A549 (cell line): ENCODE results near the gene EPHB1.

Experiments used
- CBX2 ChIP-seq: fragments of 200-600 bp; sonication (generic); IDR thresholded peaks from 2 replicates; pipeline ENCODE4 v1.6.1; 2016; ENCODE audit warnings: low read depth, mild to moderate bottlenecking, borderline replicate concordance
- CEBPB ChIP-seq, 2 experiments: fragments of >200 bp in 1 of 2; sonication (Bioruptor Twin) in 1 of 2; formaldehyde crosslinking in 1 of 2; IDR thresholded peaks; 2 replicates each; pipeline ENCODE4 v1.6.1; 2012 to 2016
- CHD4 ChIP-seq: fragments of 200-600 bp; sonication (generic); IDR thresholded peaks from 2 replicates; pipeline ENCODE4 v1.6.1; 2016; ENCODE audit warnings: antibody characterized with exemption, mild to moderate bottlenecking, borderline replicate concordance
- CTCF ChIP-seq: fragments of >200 bp; sonication (Bioruptor Twin); formaldehyde crosslinking; IDR thresholded peaks from 3 replicates; pipeline ENCODE4 v1.5.1; 2016
- EP300 ChIP-seq, 2 experiments: fragments of >200 bp; sonication (Bioruptor Twin); formaldehyde crosslinking; IDR thresholded peaks; 2 replicates in 1 of 2; 3 replicates in 1 of 2; pipeline ENCODE4 v1.6.1; 2016 to 2017
- KDM5A ChIP-seq: fragments of 200-600 bp; sonication (generic); IDR thresholded peaks from 2 replicates; pipeline ENCODE4 v1.6.1; 2016; ENCODE audit warnings: antibody characterized with exemption, mild to moderate bottlenecking
- MAZ ChIP-seq: fragments of 150-350 bp; IDR thresholded peaks from 2 replicates; pipeline ENCODE4 v1.6.1; 2014; ENCODE audit warnings: antibody characterized with exemption, low read depth, low read length, borderline replicate concordance
- PHF8 ChIP-seq: fragments of 200-600 bp; sonication (generic); IDR thresholded peaks from 2 replicates; pipeline ENCODE4 v1.6.1; 2016; ENCODE audit warnings: low read depth, mild to moderate bottlenecking, antibody characterized with exemption, moderate library complexity, borderline replicate concordance
- POLR2A ChIP-seq: IDR thresholded peaks from 2 replicates; pipeline ENCODE4 v1.6.1; 2012; ENCODE audit warnings: mild to moderate bottlenecking, low read length
- ZNF302 ChIP-seq: fragments of 250-450 bp; sonication (Bioruptor Pico); IDR thresholded peaks from 2 replicates; pipeline ENCODE4 v1.9.0; 2021; ENCODE audit warnings: inconsistent platforms, mild to moderate bottlenecking, moderate library complexity
- TF ChIP-seq, protein P1 (sequence below): IDR thresholded peaks from 2 replicates; pipeline ENCODE4 v1.6.1; 2012

DNA sequence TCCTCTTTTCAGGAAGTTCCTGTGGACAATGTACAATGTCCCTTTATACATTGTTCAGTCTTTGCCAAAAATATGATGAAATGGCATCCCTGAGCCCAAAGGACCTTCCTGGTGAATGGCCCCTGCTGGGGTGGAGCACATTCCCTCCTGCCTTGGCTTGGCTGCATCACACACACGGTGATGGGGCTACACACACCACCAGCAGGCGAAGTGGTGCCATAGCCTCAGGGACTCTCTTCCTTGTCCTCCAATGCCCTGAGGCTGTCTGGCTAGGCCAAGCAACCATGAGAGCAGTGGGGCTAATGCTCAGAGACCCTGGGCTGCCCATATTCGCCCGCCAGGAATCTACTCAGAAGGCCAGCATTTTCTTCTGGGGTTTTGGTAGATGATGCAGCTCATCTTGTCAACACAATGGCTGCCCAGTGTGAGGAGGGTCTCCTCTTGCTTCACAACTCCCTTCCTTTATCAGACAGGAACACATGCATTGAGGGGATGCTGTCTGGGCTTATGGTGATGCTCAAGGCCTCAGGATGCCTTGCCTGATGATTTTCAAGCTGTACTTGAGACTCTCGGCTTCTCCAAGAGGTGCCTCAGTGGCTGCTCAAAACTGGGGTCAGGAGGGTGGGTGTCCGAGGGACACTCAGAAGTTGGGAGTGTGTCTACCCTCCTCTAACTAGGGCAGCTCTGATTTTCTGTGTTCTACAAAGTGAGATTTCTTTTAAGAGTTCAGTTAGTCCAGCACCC, 40.9 kb upstream of the EPHB1 start:
- TF ChIP-seq CTCF, result no peak
- no peak for TF ChIP-seq MAZ
- no peak for TF ChIP-seq POLR2A
- TF ChIP-seq PHF8, result no peak
- no peak for TF ChIP-seq CHD4
- TF ChIP-seq, protein P1, sequence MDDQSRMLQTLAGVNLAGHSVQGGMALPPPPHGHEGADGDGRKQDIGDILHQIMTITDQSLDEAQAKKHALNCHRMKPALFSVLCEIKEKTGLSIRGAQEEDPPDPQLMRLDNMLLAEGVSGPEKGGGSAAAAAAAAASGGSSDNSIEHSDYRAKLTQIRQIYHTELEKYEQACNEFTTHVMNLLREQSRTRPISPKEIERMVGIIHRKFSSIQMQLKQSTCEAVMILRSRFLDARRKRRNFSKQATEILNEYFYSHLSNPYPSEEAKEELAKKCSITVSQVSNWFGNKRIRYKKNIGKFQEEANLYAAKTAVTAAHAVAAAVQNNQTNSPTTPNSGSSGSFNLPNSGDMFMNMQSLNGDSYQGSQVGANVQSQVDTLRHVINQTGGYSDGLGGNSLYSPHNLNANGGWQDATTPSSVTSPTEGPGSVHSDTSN, result no peak
- no peak for TF ChIP-seq CBX2
- TF ChIP-seq EP300 (IDR thresholded peaks at IDR 0.05), result no peak
- no peak for TF ChIP-seq KDM5A
- no peak for TF ChIP-seq CEBPB (IDR thresholded peaks at IDR 0.05)
- TF ChIP-seq ZNF302 (CRISPR knock-in tag), result no peak
